Muscle layer of colon (tissue), 2 donors: Measurements from ENCODE around the gene CGA.
"Not testable (repeated sequence)": the region's sequence is repeated elsewhere in the genome, so short reads cannot be mapped to it uniquely, and the experiment has no call there.

Experiments
- H3K27ac ChIP-seq: one replicate; pipeline ENCODE4 v1.7.0; 2013; ENCODE audit warnings: low read depth, mild to moderate bottlenecking, low read length, moderate library complexity
- H3K27me3 ChIP-seq, 2 donors: one replicate each; pipeline ENCODE4 v1.7.0; 2013; ENCODE audit warnings: low read length in 2 of 2, mild to moderate bottlenecking in 2 of 2; ENCODE audit not compliant: insufficient read depth in 2 of 2, control insufficient read depth in 1 of 2
- H3K36me3 ChIP-seq: one replicate; pipeline ENCODE4 v1.7.0; 2013; ENCODE audit warnings: mild to moderate bottlenecking, low read length; ENCODE audit not compliant: insufficient read depth
- H3K4me1 ChIP-seq: one replicate; pipeline ENCODE4 v1.7.0; 2013; ENCODE audit warnings: mild to moderate bottlenecking, low read length; ENCODE audit not compliant: insufficient read depth
- H3K4me3 ChIP-seq, 2 donors: one replicate each; pipeline ENCODE4 v1.7.0; 2013; ENCODE audit warnings: low read length in 2 of 2, low read depth in 1 of 2, mild to moderate bottlenecking in 1 of 2, moderate library complexity in 1 of 2
- H3K9ac ChIP-seq: one replicate; pipeline ENCODE4 v1.7.0; 2013; ENCODE audit warnings: low read length
- H3K9me3 ChIP-seq: one replicate; pipeline ENCODE4 v1.7.0; 2013; ENCODE audit warnings: mild to moderate bottlenecking, low read length
- donor health status: abdominal sarcoma.
- donor health status: Adenocarcinoma of cecum.

CGA gene

DNA sequence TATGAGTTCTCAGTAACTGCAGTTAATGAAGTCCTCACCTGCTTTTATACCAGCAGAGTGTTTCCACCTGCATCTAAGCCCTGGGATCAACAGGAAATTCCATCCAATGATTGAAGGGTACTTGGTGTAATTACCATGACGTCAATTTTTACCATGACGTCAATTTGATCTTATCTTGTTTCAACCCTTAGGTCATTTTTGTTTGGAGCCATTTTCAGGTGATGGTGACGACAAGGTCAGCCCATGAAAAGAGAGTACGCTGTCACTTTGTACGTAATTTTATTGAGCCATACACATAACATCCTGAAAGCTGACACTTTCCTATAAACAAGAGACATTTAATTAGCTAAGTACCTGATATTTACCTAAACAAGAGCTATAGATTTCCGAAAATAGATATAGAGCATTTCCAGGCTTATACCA is at the start of gene CGA:
CGA (minus strand) TSS at position 20 of the 423 bp plus-strand sequence. CDS start 6,906 bp downstream, outside the sequence.
- Histone ChIP-seq H3K27ac (no peak within 1 kb of the TSS), H3K27me3 (no peaks in the 10 kb centered on the region), H3K36me3 (no peaks in the 10 kb centered on the region), H3K9me3 (no peaks in the 10 kb centered on the region), H3K9ac (no peak within 1 kb of the TSS), H3K4me3 (no peak within 1 kb of the TSS), H3K4me1 (no peaks in the 10 kb centered on the region)

DNA sequence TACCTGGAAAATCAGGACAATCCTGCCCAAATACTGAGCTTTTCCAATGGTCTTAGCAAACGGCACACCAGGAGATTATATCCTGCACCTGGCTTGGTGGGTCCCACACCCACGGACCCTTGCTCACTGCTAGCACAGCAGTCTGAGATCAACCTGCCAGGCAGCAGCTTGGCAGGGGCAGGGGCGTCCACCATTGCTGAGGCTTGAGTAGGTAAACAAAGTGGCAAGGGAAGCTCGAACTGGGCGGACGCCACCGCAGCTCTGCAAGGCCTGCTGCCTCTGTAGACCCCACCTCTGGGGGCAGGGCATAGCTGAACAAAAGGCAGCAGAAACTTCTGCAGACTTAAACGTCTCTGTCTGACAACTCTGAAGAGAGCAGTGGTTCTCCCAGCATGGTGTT is 45.0 kb upstream of the CGA start:
- not testable (repeated sequence) for H3K4me1 ChIP-seq, H3K4me3 ChIP-seq, H3K36me3 ChIP-seq, H3K27me3 ChIP-seq, H3K27ac ChIP-seq, H3K9ac ChIP-seq, H3K9me3 ChIP-seq

DNA sequence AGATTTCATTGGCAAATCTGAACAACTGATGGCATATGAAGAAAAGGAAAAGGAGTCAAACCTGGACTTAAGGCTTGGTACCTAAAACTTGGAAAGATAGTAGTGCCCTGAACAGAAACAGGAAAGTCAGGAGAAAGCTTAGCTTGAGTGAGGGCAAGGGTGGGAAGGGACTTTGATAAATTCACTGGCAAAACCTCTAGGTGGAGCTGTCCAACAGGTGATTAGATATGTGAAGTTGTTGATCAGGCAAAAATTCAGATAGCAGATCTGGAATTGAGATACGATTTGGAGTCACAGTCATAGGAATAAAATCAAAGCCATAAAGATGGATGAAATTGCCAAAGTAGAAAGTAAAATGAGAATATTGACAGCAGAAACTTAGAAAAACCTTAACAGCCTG is 44.3 kb upstream of the CGA start:
- no peak overlapping the region for H3K4me3 ChIP-seq
- H3K4me1 ChIP-seq, result no peaks in the 10 kb centered on the region
- no peaks in the 10 kb centered on the region for H3K9me3 ChIP-seq
- no peak overlapping the region for H3K27ac ChIP-seq
- H3K36me3 ChIP-seq, result no peaks in the 10 kb centered on the region
- no peak overlapping the region for H3K9ac ChIP-seq
- H3K27me3 ChIP-seq, result no peaks in the 10 kb centered on the region

DNA sequence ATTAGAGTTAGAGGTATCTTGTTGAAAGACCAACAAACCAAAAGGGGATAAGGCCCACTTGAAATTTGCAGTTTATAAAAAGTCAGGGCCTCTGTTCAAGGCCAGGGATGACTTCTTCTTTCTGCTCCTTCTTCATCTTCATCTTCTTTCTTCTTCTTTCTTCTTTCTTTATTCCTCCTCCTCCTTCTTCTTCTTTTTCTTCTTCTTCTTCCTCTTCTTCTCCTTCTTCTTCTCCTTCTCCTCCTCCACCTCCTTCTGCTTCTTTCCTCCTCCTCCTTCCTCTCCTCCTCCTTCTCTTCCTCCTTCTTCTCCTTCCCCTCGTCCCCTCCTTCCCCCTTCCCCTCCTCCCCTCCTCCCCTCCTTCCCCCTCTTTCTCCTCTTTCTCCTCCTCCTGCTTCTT is 42.1 kb upstream of the CGA start:
- H3K36me3 ChIP-seq, result no peaks in the 10 kb centered on the region
- no peak overlapping the region for H3K4me3 ChIP-seq

DNA sequence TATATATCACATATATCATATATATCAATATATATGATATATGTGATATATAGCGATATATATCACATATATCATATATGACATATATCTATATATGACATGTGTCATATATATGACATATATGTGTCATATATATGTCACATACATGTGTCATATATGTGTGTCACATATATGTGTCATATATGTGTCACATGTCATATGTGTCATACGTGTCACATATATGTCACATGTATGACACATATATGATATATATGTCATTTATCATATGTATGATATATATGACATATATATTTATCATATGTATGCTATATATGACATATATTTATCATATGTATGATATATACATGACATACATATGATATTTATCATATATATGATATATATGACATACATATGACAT is 32.8 kb upstream of the CGA start:
- Histone ChIP-seq H3K9ac (no peak overlapping the region), H3K4me3 (no peak overlapping the region), H3K36me3 (no peaks in the 10 kb centered on the region), H3K27me3 (no peaks in the 10 kb centered on the region), H3K27ac (no peak overlapping the region), H3K4me1 (no peaks in the 10 kb centered on the region), H3K9me3 (no peaks in the 10 kb centered on the region)

More for the DNA sequence above, 42.1 kb upstream of the CGA start:
- H3K27me3 ChIP-seq, result no peaks in the 10 kb centered on the region
- H3K4me1 ChIP-seq, result no peaks in the 10 kb centered on the region
- no peaks in the 10 kb centered on the region for H3K9me3 ChIP-seq
- H3K9ac ChIP-seq, result no peak overlapping the region
- no peak overlapping the region for H3K27ac ChIP-seq

DNA sequence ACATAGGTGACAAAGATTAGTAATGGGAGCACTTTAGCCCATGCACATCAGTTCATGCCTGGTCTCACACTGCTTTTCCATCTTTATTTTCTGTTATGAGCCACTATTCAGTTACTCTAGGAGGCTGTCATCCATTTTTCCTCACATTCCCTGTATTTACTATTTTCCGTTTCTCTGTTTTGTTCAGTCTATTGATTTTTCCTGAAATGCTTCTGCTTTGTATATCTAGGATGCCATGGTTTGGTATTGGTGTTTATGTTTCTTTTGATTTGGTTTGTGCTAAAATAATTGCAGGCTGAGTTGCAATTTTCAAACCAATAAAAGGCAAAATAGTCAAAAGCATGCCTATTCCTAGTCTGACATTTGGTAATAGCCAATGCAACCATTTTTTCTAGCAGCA is 31.6 kb upstream of the CGA start:
- H3K9me3 ChIP-seq, result no peaks in the 10 kb centered on the region
- H3K4me1 ChIP-seq, result no peaks in the 10 kb centered on the region
- H3K27me3 ChIP-seq, result no peaks in the 10 kb centered on the region
- H3K9ac ChIP-seq, result no peak overlapping the region
- H3K27ac ChIP-seq, result no peak overlapping the region
- H3K36me3 ChIP-seq, result no peaks in the 10 kb centered on the region
- no peak overlapping the region for H3K4me3 ChIP-seq

DNA sequence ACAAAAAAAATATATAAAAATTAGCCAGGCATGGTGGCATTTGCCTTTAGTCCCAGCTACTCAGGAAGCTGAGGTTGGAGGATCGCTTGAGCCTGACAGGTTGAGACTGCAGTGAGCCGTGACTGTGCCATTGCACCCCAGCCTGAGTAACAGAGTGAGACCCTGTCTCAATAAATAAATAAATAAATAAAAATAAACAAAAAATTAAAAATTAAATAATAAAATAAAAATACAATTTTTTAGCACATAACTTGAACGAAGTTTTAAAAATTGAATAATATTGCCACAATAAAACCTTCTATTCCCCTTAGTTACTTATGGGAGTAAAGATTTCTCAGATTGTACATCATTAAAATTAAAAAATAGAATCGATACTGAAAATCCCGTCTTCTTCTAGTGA is 29.2 kb upstream of the CGA start:
- Histone ChIP-seq H3K9me3 (no peaks in the 10 kb centered on the region), H3K4me3 (no peak overlapping the region), H3K4me1 (no peaks in the 10 kb centered on the region), H3K27ac (no peak overlapping the region), H3K27me3 (no peaks in the 10 kb centered on the region), H3K36me3 (no peaks in the 10 kb centered on the region), H3K9ac (no peak overlapping the region)

DNA sequence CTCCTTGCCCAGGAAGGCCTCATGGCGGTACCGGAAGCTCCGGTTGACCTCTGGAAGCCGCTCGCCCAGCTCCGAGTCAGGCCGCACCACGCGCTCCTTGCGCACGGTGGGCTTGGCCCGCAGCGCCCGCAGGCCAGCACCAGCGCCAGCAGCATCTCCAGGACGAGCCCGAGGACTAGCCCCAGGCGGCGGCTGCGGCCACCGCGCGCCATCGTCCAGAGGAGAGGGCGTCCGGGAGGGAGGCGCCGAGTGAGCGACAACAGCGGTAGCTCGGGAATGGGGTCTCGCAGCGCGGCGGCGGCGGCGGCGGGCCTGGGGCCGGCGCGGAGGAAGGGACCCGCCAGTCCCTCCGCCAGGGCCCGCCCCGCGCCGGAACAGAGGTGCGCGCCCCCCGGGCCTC is 27.6 kb upstream of the CGA start:
- no peak overlapping the region for H3K4me3 ChIP-seq
- H3K4me1 ChIP-seq, result no peaks in the 10 kb centered on the region

DNA sequence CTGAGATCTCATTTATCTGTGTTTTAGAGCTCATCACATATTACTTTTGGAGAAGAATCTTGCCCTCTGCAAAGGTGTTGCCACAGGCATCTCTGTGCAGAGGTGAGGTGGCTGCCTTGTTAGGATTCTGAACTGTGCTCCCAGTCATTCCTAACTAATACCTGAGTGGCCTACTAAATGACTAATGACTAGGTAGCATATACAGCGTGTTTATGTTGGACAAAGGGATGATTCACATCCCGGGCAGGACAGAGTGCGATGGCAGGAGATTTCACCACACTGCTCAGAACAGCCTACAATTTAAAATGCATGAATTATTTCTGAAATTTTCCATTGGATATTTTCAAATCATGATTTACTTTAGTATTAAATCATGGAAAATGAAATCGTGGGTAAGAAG is 23.1 kb upstream of the CGA start:
- H3K36me3 ChIP-seq, result no peaks in the 10 kb centered on the region
- H3K27me3 ChIP-seq, result no peaks in the 10 kb centered on the region
- no peaks in the 10 kb centered on the region for H3K4me1 ChIP-seq
- H3K9ac ChIP-seq, result no peak overlapping the region
- H3K4me3 ChIP-seq, result no peak overlapping the region
- no peak overlapping the region for H3K27ac ChIP-seq
- H3K9me3 ChIP-seq, result no peaks in the 10 kb centered on the region

More for the DNA sequence above, 27.6 kb upstream of the CGA start:
- Histone ChIP-seq H3K36me3 (no peaks in the 10 kb centered on the region), H3K27ac (no peak overlapping the region), H3K9me3 (no peaks in the 10 kb centered on the region), H3K9ac (no peak overlapping the region), H3K27me3 (no peaks in the 10 kb centered on the region)

DNA sequence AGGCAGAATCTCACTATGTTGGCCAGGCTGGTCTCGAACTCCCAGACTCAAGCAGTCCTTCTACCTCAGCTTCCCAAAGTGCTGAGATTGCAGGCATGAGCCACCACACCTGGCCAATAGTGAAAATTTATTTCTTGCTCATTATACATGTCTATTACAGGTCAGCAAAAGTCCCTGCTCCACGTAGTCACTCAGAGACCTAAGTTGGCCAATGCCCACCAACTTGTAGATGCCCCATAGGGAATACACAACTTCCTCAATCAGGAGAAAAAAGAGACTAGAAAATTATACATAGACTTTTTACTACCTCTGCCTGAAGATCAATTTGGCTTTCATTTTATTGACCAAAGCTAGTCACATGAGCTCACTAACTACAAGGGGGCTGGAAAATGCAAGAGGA is 22.0 kb upstream of the CGA start:
- H3K9me3 ChIP-seq, result no peaks in the 10 kb centered on the region

DNA sequence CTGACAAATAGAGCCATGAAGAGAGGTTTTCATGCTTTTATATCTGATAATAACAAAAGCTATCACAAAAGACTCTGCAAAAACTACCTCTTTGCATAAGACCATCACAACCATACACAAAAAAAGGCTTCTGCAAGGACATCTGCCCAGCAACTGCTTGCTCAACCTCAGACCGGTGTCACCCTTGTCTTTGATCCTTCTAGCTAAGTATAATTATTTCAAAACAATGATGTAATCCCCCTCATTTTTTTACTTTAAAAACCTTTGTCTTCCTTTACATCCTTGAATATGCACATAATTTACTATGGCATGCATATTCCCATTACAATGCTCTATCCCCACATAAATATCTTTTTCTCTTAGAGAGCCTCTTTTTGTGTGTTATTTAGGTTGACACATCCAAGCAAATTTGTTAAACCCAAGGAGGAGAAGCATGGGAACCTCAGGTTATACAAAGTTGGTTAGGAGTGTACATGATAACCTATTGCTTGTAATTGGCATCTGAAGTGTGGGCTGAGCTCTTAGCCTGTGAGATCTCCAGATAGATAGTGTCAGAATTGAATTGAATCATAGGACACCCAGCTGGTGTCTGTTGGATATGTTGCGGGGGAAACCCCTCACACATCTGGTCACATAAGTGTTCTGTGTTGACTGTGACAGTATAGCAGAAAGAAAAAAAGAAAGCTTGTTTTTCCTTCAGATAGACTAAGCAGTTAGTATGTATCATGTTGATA is 20.7 kb upstream of the CGA start:
- Histone ChIP-seq H3K9ac (no peak overlapping the region), H3K27ac (no peak overlapping the region), H3K36me3 (no peaks in the 10 kb centered on the region), H3K9me3 (no peaks in the 10 kb centered on the region), H3K4me3 (no peak overlapping the region), H3K27me3 (no peaks in the 10 kb centered on the region), H3K4me1 (no peaks in the 10 kb centered on the region)

More for the DNA sequence above, 22.0 kb upstream of the CGA start:
- Histone ChIP-seq H3K4me3 (no peak overlapping the region), H3K9ac (no peak overlapping the region), H3K36me3 (no peaks in the 10 kb centered on the region), H3K27ac (no peak overlapping the region), H3K27me3 (no peaks in the 10 kb centered on the region), H3K4me1 (no peaks in the 10 kb centered on the region)

DNA sequence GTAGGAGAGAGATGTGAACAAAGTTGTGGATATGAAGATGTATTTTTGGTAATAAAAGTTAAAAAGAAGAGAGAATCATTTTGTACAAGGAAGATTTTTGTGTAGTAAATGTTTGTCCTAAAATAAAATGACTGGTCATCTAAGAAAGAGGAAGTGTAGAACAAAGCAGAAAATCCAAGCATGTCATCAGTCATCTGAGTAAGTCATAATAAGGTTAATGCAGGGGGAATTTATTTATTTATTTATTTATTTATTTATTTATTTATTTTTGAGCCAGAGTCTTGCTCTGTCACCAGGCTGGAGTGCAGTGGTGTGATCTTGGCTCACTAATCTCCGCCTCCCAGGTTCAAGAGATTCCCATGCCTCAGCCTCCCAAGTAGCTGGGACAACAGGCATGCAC is 15.7 kb upstream of the CGA start:
- H3K27ac ChIP-seq, result no peak overlapping the region
- no peak overlapping the region for H3K4me3 ChIP-seq
- H3K9me3 ChIP-seq, result no peaks in the 10 kb centered on the region
- no peaks in the 10 kb centered on the region for H3K4me1 ChIP-seq
- no peak overlapping the region for H3K9ac ChIP-seq
- no peaks in the 10 kb centered on the region for H3K27me3 ChIP-seq
- no peaks in the 10 kb centered on the region for H3K36me3 ChIP-seq
